HG03064 (cell line): ENCODE measurements around the gene SHISA6.

Experiments used
- ATAC-seq: cut with Tn5 transposase; IDR thresholded peaks from one replicate; pipeline ENCODE4 v1.9.1; 2021; ENCODE audit warnings: low read depth; ENCODE audit not compliant: unreplicated experiment

SHISA6 gene

GRCh38 chr17:11430751-11431150, 189.7 kb downstream of the SHISA6 start:
- ATAC-seq = no peak

GRCh38 chr17:11438673-11439072, 197.7 kb downstream of the SHISA6 start:
- no peak for ATAC-seq

GRCh38 chr17:11441004-11441403, 200.0 kb downstream of the SHISA6 start:
- ATAC-seq = no peak

- no peak for ATAC-seq
Observed at GRCh38 chr17:11446316-11446715, 205.3 kb downstream of the SHISA6 start.

- ATAC-seq = no peak
Observed at GRCh38 chr17:11454096-11454495, 213.1 kb downstream of the SHISA6 start.

DNA sequence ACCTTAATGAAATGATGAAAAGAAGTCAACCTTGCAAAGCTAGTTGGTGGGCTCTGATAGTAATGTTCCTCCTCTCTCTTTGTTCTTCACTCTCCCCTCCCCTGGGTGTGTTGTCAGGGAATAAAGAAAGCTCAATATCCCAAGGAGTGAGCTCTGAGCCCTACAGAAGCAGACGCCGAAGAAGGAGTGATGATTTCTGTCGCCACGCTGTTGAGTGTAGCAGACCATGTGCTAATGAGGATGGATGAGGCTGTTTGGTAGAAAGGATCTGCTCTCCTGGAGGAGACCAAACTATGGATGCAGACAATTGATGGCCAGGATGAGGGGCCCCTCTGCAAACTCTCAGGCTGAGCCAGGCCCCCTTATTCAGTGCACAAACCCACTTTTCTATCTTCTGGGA, 217.3 kb downstream of the SHISA6 start:
- no peak for ATAC-seq

- no peak for ATAC-seq
Observed at GRCh38 chr17:11459861-11460331, 218.9 kb downstream of the SHISA6 start.

DNA sequence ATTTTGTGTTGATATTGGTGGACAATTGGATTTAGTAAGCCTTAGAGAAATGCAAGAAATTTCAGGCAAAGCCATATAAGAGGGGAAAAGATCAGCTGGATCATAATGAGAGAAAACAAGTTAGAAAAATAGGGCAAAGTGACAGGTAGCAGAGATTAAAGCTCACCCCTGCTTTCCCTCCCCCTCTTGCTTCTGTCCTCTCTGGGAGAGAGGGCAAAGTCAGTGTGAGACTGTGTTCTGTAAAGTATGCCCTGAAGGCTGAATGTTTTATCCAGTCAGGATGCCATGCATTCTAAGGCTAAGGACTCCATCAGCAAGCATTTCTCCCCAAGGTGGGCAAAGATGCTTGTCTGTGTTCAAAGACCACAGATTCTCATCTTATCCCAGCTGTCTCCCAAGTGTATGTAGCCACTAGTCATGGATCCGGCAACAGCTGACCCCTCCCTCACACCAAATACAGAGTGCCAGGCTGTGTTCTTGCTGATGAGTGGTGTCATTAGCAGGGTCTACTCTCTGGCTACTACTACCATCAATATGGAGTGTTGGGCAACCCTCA, 221.1 kb downstream of the SHISA6 start:
- no peak for ATAC-seq

DNA sequence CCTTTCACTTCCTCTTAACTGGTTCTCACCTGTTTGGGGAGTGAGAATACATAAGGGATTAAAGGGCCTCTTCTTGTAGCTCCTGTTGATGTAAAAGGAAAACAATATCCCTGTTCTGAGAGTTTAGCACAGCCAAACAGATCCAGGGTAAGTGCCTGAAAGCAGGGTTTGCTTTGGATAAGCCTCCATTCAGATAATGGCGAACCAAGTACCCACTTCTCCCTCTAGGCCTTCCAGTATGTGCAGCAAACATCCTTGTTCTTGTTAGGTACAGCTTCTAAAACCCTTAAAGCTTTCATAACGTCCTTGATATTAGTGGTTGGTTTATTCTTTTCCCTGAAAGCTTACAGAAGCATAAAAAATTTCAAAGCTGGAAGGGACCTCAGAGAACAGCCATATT, 226.6 kb downstream of the SHISA6 start:
- ATAC-seq = no peak

DNA sequence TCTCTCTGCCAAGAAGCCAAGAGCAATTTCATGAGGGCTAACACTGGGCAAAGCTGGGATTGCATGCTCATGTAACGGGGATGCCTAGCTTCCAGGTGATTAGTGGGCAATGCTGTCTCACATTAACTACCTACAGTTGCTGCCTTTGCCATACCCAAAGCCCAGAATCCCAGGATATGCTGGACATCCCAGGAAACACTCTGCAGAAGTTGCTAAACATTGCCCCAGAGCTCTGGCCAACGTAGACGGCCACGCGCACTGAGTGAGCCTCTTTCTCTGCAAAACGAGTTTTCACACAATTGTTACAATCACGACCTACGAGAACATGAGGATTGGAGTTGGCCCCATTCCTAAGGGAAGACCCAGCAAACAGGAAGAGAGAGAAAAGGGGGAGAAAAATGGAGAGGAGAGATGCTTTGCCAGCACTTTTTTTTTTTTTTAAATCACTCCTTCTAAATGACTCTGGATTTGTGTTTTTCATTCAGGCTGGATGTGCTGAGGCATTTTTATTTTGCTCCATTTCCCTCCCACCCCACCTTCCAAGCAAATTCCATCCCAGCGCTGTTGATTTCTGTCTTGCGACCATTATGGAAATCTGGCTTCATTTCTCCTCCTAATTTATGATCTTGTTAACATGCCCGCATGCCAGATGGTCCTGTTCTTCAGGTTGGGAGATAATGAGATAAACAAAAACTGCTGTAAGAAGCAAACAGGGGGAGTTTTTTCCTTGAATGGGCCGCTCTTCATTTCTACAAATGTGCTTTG, 244.5 kb downstream of the SHISA6 start:
- ATAC-seq = no peak

DNA sequence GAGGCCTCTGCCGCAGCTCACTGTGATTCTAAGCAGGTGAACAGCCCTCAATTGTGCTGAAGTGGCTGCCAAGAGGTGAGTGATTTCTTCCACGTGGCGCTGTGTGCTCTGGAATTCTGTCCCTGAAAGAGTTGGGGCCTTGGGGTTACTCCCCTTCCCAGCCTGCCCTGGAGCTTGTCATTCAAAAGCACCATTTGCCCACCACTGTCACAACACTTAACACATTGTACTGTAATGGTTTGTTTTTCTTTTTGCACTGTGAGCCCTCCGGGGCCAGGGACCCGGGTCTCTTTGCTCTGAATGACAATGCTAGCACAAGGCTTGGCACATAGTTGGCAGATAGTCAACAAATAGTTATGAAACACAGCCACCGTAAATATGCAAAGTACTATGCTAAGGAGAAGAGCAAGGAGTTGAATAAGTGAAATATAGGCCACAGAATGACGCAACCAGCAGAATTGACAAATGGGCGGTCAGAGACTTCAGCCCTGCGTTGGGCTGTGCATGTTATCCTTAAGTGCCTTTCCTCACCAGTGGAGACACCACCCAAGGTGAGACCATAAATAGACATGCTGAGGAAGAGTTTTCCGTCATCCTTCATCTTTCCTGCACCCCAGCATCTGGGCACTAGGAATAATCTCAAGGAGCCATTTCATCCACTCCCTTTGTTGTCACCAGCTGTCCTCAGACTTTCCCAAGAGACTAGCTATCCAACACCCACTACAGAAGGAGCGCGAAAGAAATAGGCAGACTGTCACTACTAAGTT, 245.3 kb downstream of the SHISA6 start:
- no peak for ATAC-seq

- no peak for ATAC-seq
Observed at GRCh38 chr17:11486868-11487310, 245.9 kb downstream of the SHISA6 start.

- no peak for ATAC-seq
Observed at GRCh38 chr17:11487469-11487868, 246.5 kb downstream of the SHISA6 start.

- ATAC-seq = no peak
Observed at GRCh38 chr17:11488407-11488806, 247.4 kb downstream of the SHISA6 start.

DNA sequence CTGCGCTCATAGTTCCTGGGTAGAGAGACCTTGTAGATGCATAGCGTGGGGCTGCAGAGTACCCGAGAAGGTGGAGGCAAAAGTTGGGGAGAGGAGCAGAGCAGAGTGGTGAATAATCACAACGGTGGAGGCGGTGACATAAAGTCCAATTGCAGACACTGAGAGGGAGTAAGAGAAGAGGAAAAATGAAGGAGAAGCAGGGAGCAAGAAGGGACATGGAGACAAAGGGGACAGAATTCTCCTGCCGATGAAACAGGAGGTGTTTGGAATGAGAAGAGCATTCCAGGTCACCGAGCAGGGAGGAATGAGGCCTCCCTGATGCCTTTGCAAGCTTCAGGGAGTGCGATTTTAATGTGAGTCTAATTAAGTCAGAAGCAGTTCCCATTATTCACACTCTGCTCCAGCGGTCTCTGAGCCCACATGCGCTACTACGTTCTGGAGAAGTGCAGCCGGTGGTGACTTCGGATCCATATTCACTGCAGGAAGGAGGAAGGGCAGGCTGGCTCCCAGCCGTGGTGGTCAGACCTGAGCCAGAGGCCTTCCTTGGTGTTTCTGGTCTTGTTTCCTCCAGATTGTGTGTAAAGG, 249.2 kb downstream of the SHISA6 start:
- ATAC-seq = no peak

DNA sequence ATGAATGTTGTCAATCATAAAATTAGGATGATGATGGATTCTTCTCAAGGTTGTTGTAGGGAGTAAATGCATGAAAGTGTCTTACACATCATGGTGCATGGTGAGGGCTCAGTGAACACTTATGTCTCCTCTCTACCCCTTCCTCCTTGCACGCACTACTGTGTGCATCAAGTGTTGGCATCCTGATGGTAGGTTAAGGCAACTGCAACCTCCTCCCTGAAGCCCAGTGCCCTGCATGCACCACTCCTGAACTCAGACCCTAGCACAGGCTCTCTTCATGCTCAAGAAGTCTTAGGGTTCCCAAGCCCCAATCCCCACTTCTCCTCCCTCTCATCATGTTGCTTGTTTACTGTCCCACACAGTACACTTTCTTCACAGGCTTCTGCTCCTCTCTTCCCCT, 251.5 kb downstream of the SHISA6 start:
- no peak for ATAC-seq

- ATAC-seq = no peak
Observed at GRCh38 chr17:11493936-11494335, 252.9 kb downstream of the SHISA6 start.

GRCh38 chr17:11495613-11496012, 254.6 kb downstream of the SHISA6 start:
- ATAC-seq = no peak

DNA sequence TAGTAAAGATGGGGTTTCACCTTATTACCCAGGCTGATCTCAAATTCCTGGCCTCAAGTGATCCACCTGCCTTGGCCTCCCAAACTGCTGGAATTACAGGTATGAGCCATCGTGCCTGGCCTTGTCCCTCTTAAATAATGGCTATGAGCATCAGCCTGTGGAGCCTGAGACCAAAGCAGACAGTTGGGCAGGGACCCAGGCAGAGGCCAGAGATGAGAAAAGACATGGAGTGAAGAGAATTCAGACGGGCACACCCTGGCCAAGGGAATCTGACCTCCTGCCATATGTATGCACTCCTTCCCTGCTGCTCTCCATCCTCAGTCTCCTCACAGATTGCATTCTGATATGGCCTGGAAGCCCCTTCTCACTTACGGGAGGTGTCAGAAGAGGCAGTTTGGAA, 258.9 kb downstream of the SHISA6 start:
- ATAC-seq = no peak

GRCh38 chr17:11503308-11504035, 262.5 kb downstream of the SHISA6 start:
- ATAC-seq = no peak
